Brain pericyte (primary cell): ENCODE results near the gene CEP112.

ENCODE experiments used
- DNase-seq: peaks from one replicate; pipeline ENCODE4 v3.0.0-alpha.2; 2012; ENCODE audit warnings: low read depth, low spot score

Gene CEP112

DNA sequence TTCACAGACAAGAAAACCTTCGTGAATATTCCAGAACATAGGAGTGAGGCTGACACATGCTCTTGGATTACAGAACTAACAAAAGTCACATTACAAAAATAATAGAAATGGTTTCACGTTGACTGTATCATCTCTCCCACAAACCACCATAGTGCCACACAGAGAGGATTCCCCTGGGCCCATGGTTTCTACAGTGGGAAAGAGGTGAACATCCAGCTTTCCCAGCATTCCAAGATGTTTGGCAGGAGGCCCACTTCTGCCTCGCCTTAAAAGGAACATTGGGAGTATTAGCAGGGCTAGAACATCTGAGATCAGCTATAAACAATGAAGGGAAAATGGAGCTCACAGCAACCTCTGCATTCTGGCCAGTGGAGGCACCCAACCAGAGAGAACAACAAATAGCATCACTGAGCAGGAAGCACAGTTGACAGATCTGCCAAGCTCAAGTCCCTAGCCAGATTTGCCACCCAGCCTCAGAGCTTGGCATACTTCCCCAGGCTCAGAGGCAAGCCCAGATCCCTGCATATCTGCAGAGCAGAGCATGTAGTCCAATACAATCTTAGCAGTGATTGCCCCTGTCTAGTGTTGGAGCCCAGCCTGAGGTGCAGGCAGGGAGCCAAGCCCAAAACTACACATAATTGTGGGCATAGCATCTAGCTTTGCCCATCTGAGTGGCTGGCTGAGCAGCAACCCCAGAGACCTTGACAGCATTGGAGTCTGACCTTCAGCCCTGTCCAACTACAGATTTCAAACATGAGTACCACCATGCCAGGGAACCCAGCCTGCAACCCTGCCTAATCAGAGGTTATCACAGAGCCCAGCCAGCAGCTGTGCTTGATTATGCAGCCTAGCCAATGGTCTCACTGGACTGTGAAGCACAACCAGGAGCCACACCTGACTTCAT lies 260.4 kb downstream of the CEP112 start:
- DNase-seq, result no peak

DNA sequence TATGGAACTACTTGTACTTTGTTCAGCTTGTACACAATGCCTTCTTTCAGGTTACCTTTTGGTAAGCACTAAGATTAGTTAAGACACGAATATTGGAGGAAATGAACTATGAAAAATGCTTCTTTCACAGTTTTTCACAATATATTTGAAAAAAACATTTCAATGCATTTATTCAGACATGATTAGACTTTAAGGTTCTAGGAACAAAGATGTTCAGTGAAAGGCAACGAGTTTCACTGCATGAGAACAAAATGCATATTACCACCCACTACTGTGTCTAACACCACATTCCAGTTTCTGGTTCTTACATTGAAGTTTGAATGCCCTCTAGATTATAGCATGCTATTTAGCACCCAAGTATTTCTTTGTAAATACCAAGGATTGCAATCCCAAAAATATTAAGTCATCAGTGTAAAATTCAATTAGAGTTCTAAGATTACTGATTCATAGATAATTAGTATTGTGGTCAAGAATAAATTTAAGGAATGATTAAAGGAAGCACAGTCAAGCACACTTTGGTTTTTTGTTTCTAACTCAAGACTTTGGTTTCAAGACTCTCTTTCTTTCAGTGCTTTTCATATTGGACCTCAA lies 261.7 kb downstream of the CEP112 start:
- DNase-seq, result no peak

DNA sequence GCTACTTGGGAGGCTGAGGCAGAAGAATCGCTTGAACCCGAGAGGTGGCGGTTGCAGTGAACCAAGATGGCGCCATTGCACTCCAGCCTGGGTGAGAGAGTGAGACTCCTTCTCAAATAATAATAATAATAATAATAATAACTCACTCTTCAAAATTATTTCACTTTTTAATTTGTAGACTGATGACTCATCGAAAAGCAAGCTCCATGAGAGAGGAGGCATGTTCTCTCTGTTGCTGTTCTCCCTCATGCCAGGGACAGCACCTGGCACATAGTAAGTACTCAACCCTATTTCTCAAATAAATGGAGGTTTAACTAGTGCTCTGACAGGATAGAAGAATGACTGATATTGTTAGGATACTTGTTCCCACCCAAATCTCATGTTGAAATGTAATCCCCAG lies 265.3 kb downstream of the CEP112 start:
- no peak for DNase-seq

DNA sequence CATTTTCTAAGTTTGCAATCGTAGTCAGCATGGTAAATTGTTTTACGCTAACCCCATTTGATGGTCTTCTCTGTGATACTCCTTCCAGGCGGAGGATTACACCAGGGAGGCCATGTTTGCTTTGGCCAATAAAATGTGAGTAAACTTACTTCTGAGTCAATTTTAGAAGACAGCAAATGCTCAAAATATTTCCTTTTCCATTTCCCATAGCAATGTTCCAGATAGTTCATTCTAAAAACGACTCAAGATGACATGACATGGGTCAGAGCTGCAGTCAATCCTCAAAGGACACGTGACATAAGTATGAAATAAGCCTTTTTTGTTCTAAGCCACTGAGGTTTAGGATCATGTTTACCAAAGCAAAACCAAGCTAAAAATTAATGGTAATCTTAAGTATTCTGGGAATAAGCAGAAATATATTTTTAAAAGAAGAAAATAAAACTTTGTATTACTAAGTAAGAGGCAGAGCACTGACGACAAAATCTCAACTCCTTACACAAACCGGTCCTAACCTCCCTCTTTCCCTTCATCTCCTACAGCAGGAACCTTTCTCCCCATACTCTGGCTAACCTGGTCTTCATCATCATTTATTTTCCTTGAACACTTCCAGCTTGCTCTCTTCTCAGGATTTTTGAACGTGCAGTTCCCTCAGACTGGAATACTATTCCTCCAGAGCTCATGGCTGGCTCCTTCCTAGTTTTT lies 266.2 kb downstream of the CEP112 start:
- DNase-seq, result no peak

DNA sequence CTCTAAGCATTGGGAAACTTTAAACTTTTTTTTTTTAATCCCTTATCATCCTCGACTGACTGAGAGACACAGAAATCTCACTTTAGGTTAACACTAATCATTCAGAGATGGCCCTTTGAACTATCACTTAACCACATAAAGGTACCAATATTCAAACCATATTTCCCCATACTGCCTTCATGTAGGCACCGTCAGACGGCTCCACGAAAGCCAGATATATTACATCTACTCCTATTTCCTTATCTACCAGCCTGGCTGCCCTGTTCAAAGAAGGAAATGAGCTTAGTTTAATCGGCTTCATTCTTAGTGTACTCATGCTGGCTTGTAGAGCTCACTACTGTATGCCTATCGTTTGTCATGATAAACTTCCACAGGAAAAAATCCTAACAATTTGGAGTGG lies 270.9 kb downstream of the CEP112 start:
- no peak for DNase-seq

DNA sequence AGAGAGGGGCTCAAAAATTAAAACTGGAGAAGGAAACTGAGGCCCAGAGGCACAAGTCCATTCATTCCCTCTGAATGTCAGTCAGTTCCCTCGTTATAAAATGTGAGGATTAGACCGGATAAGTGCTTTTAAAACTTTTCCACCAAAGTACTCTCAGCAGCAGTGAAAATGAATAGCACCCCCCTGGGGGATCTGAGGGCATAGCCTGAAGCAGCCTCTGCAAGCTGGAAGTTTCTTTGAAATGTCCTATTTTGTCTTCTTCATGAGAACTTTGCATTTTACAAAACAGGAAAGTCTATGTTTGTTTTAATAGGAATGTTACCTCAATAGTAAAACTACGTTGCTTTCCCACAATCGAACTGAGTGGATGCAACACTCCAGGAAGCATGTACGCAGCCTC lies 273.0 kb downstream of the CEP112 start:
- no peak for DNase-seq

DNA sequence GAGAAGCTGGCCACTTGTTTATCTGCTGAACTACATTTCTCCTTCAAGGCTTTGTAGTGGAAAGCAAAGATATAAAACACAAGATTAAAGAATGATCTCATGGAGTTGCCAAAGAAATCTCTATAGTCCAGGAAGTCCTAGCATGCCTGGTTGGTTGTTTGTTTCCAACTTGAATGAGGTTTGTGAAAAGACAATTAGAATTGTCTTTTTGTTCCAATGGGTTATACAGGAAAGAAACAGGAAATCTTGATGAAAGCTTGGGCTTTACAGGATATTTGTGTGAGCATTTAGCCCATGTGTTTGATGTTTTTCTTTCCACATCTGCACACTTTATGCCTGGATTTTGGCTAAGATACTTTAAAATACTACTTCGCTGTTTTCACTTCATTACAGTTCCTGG lies 273.4 kb downstream of the CEP112 start:
- DNase-seq, result no peak

DNA sequence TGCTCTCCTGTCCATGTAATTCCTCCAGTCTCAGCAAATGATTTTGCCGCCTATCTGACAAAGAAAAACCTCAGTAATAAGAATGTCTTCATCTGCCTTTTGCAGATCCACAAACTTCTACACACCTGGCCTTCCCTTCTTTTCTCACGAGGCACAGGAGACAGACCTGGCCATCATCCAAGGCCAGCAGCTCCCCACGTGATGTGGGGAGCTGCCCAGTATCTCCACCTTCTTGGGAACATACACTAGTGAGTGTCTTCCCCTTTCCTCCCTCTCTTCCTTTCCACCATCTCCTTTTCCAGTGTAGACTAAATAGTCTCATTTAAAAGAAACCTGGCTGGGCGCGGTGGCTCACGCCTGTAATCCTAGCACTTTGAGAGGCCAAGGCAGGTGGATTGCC lies 274.4 kb downstream of the CEP112 start:
- DNase-seq, result no peak

DNA sequence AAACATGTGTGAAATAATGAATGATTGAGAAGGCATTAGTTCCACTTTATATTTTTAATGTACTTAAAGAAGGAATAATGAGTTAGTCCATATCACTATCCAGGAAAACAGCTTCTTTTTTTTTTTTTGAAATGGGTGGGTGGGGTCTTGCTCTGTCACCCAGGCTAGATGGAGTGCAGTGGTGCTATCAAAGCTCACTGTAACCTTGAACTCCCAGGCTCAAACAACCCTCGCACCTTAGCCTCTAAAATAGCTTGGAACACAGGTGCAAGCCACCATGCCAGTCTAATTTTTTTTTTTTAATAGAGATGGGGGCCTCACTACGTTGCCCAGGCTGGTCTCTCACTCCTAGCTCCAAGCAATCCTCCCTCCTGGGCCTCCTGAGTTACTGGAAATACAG lies 275.5 kb downstream of the CEP112 start:
- no peak for DNase-seq

DNA sequence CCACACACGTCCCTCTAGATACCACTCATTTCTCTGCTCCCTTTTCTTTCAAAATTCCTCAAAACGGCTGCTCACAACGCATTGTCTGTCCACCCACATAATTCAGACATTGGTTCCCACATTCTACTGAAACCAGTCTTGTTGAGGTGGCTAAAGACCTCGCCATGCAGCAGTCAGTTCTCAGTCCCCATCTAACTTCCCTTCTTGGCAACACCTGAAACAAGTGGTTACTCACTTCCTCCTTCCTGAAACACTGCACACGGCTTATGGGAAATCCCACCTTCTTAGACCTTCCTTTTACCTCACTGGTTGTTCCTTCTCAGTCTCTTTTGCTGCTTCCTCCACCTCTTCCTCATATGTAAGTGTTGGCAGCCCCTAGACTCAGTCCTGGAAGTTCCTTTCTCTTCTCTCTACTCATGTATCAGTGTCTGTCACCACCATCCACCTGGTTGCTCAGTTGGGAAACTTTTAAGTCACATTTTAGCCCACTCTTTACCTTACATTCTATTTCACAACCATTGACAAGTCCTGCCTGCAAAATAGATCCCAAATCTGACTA lies 277.1 kb downstream of the CEP112 start:
- DNase-seq, result no peak

DNA sequence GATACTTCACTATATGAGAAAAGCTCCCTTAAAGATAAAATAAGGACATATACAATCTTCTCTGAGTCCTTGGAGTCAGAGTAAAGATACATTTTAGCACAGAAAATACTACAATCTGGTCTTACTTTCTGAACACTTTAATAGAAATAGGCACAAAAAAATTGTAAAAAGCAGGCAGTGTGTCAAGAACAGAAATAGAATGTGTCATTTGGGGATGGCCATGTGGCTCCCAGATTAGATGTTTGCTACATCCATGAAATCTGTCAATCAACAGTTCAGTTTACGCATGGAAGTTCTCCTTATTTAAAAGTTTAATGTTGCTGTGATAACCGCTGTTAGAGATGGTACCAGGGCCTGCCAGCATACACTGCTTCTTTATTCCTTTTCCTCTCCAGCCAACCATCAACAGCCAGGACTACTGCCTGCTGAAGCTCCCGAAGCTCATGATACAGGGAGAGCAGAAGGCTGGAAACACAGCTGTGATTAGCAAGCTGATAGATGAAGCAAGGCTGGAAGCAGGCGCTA lies 278.5 kb downstream of the CEP112 start:
- DNase-seq, result no peak

DNA sequence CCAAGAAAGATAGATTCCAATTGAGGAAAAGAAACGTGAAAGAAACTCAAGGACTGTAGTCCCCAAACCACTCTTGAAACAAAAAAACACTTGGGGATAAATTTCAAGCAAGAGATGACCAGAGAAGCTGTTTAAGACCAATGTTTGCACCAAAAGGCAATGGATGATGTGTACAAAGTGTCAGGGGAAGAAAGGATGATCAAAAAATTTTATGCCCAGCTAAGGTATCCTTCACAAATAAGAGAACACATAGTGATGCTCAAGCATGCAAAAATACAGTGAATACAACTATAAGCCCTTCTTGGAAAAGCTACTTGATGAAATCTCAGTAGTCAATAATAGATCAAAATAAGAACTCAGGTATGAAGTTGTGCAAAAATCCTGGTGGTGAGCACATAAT lies 281.1 kb downstream of the CEP112 start:
- no peak for DNase-seq

DNA sequence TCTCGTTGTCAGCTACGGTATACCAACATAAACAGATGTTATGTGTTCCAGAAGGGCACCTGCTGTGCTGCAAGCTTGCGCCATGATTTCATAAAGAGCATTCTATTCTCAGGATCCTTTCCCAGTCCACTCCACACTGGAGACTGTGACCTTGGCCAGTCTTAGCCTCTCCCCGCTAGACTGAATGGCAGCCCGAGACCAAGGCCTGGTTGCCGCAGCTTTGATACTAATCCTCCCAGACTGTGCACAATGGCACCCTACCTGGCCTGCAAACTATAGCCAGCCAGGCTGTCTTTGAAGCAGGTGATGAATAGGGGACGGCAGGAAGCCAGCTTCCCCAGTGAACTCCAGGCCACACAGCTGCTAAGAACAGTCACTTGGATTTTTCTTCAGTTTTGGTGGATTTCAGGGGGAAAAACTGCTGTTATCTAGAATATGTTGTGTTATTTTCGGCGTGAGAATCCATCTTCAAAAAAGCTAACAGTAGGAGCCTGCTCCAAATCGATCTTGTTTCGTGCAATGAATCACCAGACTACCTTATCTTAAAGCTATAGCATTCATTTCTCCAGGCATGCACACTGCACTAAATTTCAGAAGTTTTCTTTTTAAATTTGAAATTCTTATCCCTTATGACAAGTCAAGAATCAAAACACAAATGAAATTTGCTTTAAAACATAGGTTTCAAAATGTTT lies 289.0 kb downstream of the CEP112 start:
- DNase-seq, result peak; percentile 48

DNA sequence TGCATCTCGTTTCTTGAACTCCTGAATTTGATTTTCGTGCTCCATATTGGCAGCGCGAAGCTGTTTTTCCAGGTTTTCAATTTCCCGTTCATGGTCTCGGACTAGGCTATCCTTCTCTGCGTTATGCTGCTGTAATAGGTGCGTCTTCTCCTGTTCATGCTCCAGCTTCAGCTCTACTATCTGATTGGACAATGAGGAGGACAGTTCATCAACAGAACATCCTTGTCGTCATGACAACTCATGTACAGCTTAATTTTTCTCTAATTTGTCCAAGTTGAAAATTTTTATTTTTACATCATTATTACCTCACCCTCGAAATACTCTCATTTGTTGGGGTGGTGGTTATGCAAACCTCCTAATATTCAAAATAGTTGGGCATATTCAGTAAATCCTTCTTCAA lies 289.8 kb downstream of the CEP112 start:
- no peak for DNase-seq

DNA sequence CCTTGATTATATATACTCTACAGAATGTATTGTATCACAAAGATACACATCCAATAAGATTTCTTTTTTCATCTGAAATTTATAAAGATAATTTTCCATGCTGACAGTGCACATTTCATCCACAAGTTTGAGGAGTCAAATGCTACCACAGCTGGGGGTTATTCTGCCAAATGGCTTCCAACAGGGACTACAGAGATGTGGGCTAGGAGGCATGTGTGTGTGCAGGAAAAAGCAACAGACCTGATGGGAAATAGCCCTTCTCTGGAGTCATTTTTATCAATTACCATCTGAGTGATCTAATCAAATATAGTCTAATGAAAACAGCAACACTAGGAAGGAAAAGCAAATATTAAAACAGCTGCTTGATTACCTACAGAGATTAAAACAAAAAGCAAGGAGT lies 290.5 kb downstream of the CEP112 start:
- peak; percentile 59 for DNase-seq

DNA sequence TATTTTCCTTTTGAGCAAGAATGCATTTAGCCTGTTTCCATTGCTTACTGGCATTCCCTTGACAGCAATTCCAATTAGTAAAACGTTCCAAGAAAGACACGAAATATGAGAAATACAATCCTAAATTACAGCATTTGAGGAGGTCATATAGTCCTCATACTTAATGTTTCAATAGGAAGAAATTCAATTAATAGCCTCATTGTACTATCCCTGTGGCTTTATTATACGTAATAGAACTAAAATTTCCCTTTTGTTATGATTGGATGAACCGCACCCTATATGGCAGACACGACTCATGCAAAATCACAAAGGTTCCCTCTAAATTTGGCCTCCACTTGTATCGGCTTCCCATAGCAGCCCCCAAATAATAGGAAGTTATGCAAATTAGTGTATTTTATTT lies 291.7 kb downstream of the CEP112 start:
- no peak for DNase-seq

DNA sequence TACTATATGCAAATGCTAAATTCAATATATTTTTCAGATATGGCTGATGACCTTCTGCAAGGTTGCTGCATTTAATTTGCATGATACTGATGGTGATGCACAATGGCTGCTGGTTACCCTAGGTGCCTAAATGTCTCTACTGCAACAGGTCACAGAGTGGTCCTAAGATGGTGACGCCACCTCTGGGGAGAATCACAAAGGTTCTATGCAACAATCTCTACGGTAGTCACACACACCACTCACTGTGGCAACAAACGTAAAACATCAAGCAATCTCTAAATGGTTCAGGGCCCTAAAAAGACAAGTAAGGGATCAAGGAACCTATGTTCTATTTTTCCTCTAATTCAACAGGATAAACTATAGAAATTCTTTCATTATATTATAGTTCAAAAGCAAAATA lies 293.3 kb downstream of the CEP112 start:
- no peak for DNase-seq

DNA sequence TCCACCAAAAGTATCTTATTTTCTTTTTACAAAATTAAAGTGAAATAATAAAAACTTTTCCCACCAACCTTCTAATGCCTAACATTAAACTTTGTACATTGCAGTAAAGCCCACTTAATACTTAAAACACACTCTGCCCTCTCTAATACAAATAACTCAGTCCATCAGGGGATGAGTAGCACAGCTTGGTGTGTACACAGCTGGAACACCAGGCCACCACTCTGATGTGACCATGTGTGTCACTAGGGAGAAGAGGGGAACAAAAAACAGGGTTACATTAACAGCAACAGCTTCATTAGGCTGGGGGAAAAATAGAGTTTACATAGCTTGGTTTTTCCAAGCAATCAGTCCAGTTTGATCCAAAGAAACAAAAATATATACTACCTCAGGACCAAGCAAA lies 295.0 kb downstream of the CEP112 start:
- no peak for DNase-seq

DNA sequence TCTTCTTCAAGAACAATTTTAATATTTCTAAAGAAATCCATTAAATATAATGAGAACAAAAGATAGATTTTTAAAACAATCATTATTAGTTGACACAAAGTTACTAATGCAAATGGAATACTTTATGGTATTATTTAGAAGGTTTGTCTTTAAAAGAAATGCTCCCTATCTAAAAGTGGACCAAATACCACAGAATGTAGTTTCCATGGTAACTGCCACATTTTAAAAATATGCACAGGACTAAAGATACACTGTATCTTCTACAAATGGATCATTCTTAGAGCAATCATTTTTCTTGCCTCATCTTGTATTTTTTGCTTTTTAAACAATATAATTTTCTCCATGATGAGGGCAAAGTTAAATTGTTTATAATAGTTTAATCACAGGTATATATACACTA lies 296.0 kb downstream of the CEP112 start:
- no peak for DNase-seq

DNA sequence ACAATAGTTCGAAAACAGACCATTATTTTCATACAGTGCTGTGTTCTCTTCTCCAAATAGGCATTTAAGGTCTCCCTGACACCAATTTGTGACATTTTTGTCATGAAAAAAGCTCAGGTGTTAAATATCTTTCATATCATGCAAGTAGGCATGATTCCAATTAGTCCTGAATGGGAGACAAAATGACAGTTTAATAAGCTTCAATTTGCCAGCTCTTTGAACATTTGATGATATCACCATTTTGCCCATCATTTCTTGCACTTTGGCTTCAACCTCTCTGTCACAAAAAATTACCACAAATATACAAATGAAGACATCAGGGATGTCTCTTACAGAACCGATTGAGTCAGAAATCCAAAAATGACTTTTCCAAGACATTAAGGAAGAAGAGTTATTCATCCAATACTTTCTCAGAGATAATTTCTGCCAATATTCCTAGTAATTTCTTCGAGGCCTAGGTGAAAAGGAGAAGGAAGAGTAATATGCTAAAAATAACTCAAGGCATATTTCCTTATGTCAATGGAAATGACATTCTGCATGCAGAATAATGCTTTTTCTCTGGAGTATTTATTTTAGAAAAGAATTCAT lies 298.1 kb downstream of the CEP112 start:
- no peak for DNase-seq

DNA sequence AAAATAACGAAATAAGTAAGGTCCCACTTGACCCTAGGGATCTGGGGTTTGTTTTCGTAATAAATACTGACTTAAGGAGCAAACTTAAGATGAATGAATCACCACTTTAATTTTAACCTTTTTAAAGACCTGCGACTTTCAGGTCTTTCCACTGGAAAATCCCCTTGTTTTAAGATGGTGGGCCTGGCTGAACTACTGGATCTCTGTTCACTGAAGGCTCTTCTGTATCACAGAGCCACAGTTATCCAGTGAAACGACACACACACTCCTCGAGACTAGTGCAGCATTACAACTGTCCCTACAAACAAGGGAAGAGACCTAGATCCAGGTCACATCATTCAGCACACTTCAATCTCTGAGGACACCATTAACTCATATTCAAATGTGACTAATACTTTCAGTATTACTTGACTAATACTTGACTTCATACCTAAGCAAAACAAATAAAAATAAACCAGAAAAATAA lies 299.0 kb downstream of the CEP112 start:
- DNase-seq, result no peak
